GM18873 (cell line): ENCODE results near the gene HOXD11.

Source experiments
- ATAC-seq: cut with Tn5 transposase; IDR thresholded peaks from one replicate; pipeline ENCODE4 v1.9.1; 2021; ENCODE audit warnings: mild to moderate bottlenecking, moderate library complexity, moderate number of reproducible peaks; ENCODE audit not compliant: unreplicated experiment, low FRiP score

HOXD11 gene

DNA sequence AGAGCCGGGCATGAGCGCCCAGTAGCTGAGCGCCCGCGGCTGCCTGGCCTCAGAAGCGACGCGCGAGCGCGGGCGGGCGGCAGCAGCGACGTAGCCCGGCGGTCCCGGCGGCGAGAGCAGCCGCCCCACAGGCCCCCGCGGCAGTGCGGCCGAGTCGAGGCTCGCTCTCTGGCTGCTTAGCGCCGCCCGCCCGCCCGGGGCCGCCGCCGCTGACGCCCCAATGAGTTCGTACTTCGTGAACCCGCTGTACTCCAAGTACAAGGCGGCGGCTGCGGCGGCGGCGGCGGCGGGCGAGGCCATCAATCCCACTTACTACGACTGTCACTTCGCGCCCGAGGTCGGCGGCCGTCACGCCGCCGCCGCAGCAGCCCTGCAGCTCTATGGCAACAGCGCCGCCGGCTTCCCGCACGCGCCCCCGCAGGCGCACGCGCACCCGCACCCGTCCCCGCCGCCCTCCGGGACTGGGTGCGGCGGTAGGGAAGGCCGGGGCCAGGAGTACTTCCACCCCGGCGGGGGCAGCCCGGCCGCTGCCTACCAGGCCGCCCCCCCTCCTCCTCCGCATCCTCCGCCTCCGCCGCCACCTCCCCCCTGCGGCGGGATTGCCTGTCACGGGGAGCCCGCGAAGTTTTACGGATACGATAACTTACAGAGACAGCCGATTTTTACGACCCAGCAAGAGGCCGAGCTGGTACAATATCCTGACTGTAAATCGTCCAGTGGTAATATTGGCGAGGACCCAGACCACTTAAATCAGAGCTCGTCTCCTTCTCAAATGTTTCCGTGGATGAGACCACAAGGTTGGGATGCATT is 23.3 kb downstream of the HOXD11 start:
- ATAC-seq = no peak

DNA sequence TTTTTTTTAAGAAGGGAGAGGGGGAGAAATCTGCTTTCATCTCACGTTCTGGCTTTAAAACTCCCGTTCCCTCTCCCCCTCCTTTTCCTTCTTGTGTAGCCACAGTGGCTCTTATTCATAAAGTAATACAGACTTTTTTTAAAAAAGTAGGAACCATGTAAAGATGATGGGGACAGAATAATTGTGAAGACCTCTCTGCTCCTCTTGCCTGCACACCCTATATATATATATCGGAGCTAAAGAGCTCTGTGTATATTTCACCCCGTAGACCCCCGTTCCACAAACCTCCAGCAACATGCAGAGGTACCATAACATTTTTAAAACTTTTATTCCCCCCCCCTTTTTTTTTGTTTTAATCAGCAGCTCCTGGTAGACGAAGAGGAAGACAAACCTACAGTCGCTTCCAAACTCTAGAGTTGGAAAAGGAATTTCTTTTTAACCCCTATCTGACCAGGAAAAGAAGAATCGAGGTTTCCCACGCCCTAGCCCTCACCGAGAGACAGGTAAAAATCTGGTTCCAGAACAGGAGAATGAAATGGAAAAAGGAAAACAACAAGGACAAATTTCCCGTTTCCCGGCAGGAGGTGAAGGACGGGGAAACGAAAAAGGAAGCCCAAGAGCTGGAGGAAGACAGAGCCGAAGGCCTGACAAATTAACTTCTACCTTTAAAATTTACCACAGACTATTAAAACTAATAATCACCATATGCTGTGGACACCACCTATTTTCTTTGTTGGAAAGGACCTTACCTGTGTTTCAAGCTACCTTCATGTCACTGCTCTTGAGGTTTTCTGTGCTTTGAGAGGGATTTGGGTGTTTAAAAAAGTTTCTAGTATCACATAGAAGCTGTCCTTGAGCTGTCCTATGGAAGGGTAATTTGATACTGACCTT is 24.1 kb downstream of the HOXD11 start:
- ATAC-seq = no peak

DNA sequence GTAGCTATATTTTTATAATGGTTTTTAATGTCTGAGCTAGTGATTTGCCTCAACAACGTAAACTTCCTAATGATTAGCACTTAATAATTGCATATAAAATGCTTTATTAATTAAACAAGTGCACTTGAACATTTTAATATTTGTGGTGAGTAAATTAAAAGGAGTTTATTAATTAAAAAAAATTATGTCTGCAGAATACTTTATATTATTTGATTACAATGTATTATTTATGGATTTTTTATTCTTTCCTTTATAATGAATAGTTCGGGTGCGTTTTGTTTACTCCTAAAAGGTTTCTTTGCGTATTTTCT is 24.7 kb downstream of the HOXD11 start:
- ATAC-seq = no peak

DNA sequence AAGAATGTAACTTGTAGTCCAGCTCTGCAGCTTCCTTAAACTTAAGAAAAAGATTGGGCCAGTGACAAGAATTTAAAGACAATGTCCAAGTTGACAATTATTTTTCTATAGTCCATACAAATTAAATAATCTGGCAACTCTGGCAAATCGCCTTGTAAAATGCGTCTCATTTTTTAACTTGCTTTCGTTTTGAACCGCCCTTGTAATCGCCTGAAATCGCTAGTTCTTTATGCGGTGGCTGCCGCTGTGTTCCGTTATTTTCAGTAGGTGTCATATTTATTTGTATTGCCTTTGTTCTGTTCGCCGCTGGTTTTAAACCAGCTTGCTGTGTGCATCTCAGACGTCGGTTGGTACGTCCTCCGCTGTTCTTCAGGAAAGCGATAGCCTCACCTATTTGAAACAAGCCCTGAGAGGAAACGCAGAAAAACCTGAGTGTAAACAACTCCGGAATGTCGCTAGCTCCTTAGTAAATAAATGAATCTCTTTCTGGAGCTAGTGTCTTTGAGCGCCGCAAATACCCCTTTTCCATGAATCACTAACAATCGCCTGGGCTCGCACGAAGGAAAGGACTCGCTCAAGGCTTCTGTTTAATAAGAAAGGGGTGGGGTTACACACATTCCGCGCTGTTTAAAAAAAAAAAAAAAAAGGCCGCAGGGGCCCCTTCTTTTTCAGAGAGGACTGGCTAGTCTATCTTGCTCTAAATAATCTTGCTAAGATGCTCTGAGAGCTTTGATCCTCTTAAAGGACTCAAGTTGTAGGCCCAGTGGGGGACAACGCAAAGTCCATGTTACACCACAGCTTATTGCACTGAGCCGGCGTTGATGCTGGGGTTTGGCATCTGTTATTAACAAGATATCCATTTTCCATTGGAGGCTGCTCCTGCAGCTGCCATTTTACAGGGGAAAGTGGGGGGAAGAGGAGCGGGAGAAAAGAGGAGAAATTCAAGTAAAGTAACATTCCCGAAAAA is 25.4 kb downstream of the HOXD11 start:
- ATAC-seq = no peak

DNA sequence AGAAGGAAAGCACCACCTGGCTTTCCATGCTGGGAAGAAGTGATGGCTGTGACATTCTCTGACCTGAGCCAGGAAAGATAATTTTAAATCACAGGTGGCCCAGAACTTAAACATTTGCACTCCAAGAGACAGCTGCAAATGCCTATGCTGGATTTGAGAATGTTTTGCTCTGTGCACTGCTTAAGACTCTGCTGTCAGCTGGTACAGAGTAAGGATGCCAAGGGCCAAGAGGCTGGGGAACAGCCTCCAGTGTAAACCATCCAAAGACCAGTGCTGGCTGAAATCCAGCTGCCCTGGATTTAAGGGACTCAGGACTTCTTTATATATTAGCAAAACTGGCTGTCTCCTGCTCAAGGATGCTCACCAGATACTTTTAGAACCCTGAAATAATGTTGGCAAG is 26.3 kb downstream of the HOXD11 start:
- ATAC-seq = no peak

DNA sequence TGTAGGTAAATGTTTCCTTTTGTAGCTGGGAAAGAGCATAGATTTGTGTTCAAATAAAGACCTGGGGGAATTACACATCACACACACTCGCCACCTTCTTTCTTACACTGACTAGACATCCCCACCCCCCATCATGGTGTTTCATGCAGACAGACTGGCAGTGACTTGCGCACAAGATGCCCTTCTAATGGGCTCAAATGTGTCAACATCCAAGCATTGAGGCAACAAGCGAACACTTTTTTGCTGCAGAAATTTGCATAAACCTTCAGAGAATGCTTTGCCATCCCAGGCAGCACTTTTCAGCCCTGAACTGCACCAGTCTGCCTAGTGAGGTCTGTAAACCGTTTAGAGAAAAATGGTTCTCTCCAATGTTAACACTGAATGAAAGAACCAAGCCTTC is 27.0 kb downstream of the HOXD11 start:
- ATAC-seq = no peak

DNA sequence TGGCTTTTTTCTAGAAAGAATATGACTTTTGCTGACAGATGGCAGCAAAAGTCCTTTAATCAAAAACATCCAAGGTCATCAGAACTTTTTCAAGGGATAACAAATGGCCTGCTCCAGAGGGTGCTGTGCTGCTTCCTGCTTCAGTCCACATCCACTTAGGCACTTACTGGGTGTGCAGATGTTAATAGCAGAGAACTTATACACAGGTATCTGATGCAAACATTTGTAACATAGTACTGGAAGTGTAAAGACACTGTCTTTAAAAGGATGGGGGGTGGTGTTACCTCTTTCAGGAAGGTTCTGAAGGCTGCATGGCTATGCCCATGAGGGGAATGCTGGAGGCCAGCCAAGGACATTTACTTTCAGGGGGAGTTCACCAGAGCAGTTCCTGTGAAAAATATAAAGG is 28.0 kb downstream of the HOXD11 start:
- no peak for ATAC-seq

DNA sequence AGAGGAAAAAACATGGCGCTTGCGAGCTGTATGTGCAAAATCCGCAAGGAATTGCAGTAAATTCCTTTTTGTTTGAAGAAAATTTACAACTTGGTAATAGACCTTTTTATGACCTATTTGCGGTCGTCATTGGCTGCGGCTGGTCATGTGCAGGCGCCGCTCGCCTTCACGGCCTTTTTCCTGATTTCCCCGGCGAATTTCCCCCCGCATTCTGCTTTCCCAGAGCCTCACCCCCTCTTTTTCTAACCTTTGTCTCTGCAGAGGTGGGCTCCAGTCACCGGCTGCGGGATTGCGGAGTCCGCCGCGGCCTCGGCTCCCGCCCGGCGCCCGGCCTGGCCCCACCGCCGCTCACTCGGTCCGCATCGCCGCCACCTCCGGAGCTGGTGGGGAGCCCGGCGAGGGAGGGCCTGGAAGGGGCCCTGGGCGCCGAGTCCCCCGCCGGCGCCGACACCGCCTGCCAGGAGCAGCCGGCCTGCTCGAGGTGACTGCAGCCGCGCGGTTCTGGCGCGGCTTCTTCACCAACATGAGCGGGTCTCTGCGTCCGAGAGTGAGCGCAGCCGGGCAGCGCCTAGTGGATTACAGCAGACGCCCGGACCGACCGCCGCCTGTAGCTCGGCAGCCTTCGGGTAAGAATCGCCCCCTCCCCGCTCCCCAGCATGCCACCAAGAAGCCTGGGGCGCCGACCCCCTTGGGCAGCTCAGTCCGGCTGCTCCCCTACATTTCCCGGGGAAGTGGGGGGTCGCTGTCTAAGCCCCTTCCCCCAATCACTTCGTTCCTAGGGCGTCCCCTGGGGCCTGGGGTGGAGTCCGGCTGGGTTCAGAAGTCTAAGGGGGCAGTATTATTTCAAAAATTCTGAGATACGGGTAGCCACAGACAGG is 29.5 kb downstream of the HOXD11 start:
- ATAC-seq = no peak

DNA sequence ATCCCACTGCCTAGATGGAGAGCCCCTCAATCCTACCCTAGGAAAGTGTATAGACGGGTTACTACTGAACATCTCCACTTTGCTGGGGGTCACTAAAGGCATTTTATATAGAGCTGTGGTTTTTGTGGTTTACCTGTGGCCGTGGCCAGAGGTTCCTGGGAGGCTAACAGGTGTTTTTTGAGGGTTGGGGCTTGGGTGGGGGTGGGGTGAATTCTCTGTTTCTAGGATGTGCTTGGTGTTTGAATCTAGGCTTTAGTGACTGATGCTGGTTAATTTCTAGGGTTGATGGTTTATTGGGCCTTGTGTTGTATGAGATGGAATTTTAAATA is 30.1 kb downstream of the HOXD11 start:
- no peak for ATAC-seq

DNA sequence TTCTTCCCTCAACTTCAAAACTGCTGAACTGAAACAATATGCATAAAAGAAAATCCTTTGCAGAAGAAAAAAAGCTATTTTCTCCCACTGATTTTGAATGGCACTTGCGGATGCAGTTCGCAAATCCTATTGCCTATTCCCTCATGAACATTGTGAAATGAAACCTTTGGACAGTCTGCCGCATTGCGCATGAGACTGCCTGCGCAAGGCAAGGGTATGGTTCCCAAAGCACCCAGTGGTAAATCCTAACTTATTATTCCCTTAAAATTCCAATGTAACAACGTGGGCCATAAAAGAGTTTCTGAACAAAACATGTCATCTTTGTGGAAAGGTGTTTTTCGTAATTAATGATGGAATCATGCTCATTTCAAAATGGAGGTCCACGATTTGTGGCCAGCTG is 30.8 kb downstream of the HOXD11 start:
- ATAC-seq = no peak

DNA sequence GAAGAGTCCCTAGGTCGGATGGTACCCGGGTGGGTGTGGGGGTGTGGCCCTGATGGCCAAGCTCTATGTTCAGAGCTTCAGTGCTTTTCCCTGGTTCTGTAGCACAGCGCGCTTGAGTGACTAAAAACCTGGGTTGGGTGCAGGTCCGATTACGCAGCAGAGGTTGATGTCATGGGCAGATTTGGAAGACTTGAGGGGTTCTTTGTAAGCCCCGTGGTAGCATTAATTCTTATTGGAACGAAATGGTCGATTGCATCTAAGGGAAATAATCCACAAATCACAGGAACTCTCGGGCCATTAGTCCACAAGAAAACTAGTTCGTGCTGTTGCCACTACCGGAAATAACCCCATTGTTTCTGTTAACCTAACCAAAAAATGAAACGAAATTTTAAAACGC is 31.4 kb downstream of the HOXD11 start:
- no peak for ATAC-seq

DNA sequence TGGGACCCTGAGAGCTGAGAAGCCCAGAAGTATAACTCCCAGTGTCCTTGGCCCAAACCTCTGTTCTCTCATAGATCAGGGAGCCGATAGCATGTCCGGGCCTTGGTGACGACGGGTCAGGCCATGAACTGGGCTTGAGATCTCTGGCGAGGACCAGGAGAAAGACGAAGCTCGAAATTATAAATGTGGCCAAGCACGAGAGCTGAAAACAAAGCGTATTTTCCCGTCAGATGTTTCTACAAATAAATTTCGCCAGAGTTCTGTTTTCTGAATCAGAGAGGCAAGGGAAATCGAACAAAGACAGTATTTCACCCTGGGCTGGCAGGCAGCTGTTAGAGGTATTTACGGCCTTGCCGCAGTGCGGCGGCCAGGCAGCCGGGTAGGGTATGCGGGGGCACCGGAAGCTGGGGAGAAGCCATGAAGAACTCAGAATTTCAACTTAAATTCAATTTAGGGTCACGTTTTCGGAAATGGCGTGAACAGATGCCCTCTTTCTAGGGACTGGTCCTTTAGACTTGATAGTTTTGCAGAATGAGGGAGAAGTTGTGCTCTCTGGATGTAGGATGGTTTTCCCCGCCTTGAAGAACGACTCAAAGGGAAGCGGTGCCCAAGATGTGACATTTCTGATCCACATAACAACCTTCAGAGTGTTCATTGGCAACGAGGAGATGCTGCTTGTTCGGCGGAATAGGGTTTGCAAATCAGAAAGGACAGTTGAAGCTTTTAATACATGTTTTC is 32.0 kb downstream of the HOXD11 start:
- ATAC-seq = no peak

DNA sequence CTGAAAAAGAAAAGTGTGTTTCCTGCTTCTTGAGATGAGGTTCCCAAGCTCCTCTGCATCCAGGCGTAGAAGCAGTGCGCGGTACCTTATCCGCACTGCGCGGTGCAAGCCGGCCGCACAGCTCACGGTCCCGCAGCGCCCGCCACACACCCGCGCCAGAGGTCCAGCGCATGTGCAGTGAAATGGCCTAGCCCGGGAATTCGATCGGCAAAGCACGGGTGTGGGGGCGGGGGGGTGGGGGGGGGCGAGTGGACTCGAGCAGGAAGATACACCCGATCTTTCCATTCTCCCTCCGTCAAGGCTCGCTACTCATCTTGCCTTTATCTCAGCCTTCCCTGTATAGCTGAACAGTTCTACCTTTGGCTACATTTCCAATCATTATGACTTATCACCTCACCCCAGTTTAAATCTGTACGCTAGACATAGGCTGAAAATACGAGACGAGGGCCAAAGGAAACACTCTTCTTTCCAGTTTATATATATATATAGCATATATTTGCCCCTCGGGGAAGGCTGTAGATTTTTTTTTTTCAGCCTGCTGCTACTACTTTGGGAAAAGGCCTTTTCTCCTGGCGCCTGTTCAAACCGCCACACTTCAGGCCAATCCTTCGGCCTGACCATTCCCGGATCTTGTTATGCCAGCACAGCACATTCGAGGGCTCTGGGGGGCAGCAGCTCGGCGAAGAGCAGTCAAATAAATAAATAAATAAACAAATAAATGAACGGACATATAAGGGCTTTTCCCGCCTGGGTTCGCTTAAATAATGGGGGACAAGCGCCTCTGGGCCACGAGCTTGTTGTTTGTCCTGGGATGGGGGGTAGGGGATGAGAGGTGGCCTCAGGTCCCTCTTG is 32.8 kb downstream of the HOXD11 start:
- no peak for ATAC-seq

DNA sequence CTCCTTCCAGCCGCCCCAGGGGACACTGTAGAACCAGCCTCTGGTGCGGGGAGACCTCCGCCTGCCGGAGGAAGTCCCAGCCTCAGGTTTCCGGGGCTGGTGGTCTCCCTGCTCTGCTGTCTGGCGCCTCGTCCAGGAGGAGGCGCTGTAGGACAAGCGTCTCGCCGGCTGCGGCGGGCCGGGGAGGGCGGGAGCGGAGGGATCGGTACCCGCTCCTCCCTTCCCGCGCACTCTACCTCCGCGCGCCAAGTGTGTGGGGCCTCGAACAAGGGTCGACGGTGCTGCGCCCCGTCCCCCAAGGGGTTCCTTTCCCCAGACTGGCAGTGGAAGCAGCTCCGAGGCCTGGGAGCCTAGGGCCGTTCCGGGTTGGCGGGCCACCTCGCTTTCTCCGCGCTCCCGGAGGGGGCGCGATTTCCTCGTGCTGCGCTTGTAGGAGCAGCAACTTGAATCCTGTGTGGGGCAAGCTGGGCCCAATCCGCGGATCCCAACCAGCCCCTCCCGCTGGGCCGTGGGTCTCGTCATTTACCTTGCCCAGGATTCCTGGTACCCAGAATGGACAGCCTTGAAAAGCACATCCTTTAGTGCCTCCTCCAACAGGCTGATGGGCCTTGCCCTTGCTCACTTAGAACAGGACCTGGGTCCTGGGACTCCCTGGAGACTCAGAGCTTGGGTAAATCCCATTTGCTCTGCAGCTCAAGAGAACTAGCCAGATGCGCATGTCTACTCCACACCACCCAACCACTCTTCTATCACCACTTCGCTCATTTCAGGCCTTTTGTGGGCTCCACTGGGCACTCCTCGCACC is 33.6 kb downstream of the HOXD11 start:
- ATAC-seq = peak; percentile 71

DNA sequence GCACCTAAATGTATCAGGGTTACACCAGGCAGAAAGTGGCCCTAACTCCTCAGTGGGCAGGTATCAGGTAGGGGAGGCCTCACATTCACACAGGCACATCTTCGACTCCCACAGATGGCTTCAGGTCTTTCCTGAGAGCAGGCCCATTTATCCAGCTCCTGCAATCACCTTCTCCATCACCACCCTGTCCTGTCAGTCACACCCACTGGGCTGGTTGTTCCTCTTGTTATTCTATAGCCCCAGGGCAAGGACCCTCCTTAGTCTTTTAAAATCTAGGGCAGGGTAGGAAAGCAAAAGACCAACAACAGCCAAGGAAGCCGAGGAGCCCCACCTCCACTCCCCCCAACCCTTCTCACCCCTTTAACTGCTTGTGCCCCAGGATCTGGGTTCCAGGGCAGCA is 35.2 kb downstream of the HOXD11 start:
- no peak for ATAC-seq

DNA sequence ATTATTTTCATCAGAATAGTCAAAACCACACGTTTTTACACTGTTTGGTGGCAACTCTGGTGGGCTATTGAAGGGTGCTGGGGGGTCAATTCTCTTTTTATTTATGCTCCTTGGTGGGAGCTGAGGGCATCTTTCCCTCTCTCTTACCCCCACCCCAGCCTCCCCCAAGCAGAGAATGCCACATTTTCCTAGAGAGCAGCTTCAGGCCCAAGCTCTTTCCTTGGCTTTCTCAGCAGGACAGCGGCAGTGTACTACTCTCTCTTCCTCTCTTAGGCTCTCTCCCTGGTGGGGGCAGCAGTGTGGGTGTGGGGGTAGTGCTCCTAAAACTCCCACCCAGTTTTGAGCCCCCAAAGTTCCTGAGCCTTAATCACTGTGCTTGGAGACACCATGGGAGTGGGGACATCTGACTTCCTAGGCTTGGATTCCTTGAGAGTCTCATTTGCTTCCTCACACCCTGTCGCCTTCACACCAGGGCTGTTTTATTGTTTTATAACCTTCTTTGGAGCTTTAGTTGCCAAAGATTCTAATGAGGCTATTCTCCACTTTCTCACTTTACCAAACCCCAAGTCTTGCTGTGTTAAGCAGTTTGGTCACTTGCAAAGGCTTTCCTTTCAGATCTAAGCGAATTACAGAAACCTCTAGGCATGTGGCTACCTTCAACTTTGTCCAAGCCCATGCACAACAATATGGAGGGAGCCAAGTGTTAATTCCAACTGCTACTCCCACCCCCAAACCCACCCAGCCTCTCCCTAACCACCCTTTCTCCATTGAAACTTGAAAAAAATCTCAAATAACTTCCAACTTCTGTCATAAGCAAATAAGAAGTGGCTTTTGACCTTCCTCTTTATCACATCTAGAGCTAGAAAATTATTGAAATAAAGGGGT is 38.2 kb downstream of the HOXD11 start:
- ATAC-seq = no peak

DNA sequence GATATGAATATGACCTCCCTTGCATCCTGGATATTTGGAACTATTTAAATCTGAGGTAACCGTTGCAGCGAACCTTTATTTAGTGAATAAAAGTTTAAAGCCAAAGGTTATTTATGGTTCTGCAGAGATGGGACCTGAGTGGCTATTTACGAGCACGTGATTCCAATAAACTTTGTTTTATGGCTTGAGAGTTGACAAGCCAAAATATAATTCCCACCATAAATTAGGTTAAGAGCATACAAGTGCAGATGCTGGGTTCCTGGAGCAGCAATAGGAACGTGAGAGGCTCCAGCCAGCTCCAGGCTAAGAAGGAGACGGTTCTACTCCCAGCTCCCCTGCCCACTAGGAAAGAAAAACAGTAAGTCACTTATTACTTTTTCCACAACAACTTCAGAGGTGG is 39.0 kb downstream of the HOXD11 start:
- ATAC-seq = no peak
